Caki2 (cell line): Measurements from ENCODE around the gene TECTA. TPM values are rescaled to one million over a fixed set of nuclear protein-coding genes. Genes with fewer than 3 reads are reported as not detected.
"Not testable (repeated sequence)": the region's sequence is repeated elsewhere in the genome, so short reads cannot be mapped to it uniquely, and the experiment has no call there.

Source experiments
- DNase-seq: peaks from one replicate; pipeline ENCODE4 v3.0.0-alpha.2; 2015; ENCODE audit warnings: low read depth
- in situ Hi-C: cut with HindIII; loops from 2 replicates; pipeline ENCODE4 v1.10.0; 2016; ENCODE audit warnings: low sequenced_read_pairs, low pct_unique_long_range_greater_than_20kb, mixed read lengths
- total RNA-seq: library from RNA; depleted of rRNA; stranded (reverse); fragments of >200 nt; shearing (Covaris generic); gene quantifications from 2 replicates; pipeline ENCODE4 v1.2.3, GENCODE V29; 2014; ENCODE audit warnings: low replicate concordance

The TECTA gene
- total RNA-seq, 1 experiment from 2014 or later: 0.78 TPM

GRCh38 chr11:121152764-121153163 lies 51.7 kb downstream of the TECTA start:
- no peak for DNase-seq
- in situ Hi-C loops: no loop called here

GRCh38 chr11:121153472-121153871 lies 52.4 kb downstream of the TECTA start:
- DNase-seq: no peak
- in situ Hi-C loops: no loop called here

GRCh38 chr11:121154486-121155314 lies 53.7 kb downstream of the TECTA start:
- in situ Hi-C loops: no loop called here
- DNase-seq: no peak

- in situ Hi-C loops: no loop called here
- DNase-seq: no peak
These were observed 56.7 kb downstream of the TECTA start for GRCh38 chr11:121157756-121158155.

- in situ Hi-C loops: no loop called here
- no peak for DNase-seq
These were observed 58.7 kb downstream of the TECTA start for GRCh38 chr11:121159741-121160140.

GRCh38 chr11:121161349-121161917 lies 60.4 kb downstream of the TECTA start:
- in situ Hi-C loops: no loop called here
- no peak for DNase-seq

GRCh38 chr11:121163658-121164308 lies 62.7 kb downstream of the TECTA start:
- DNase-seq: peak; percentile 21
- in situ Hi-C loops: no loop called here

- in situ Hi-C loops, DNase-seq: not testable (repeated sequence)
These were observed 76.6 kb downstream of the TECTA start for GRCh38 chr11:121177629-121178028.

- no peak for DNase-seq
- in situ Hi-C loops: no loop called here
These were observed 78.3 kb downstream of the TECTA start for GRCh38 chr11:121179306-121179705.

- DNase-seq: no peak
- in situ Hi-C loops: no loop called here
These were observed 79.1 kb downstream of the TECTA start for GRCh38 chr11:121180183-121180582.

GRCh38 chr11:121188776-121189175 lies 87.7 kb downstream of the TECTA start:
- in situ Hi-C loops: no loop called here
- DNase-seq: no peak

- in situ Hi-C loops: no loop called here
- no peak for DNase-seq
These were observed 90.8 kb downstream of the TECTA start for GRCh38 chr11:121191818-121192217.

GRCh38 chr11:121194731-121195596 lies 93.9 kb downstream of the TECTA start:
- in situ Hi-C loops: no loop called here
- peak; percentile 41 for DNase-seq

- DNase-seq: no peak
- in situ Hi-C loops: no loop called here
These were observed 97.4 kb downstream of the TECTA start for GRCh38 chr11:121198491-121198890.

GRCh38 chr11:121199516-121199915 lies 98.5 kb downstream of the TECTA start:
- DNase-seq: no peak
- in situ Hi-C loops: no loop called here

- in situ Hi-C loops: no loop called here
- no peak for DNase-seq
These were observed 105.8 kb downstream of the TECTA start for GRCh38 chr11:121206810-121207209.

- in situ Hi-C loops: no loop called here
- DNase-seq: no peak
These were observed 106.6 kb downstream of the TECTA start for GRCh38 chr11:121207485-121208115.

GRCh38 chr11:121210445-121211080 lies 109.5 kb downstream of the TECTA start:
- in situ Hi-C loops: no loop called here
- no peak for DNase-seq
